GOT3 (cell line): ENCODE results near the gene PKN1.
"Not testable (repeated sequence)": the region's sequence is repeated elsewhere in the genome, so short reads cannot be mapped to it uniquely, and the experiment has no call there.

Experiments
- DNase-seq: peaks from one replicate; lab custom pipeline; 2025; ENCODE audit warnings: mixed read lengths; lab: John Stamatoyannopoulos, UW

The PKN1 gene

GRCh38 chr19:14430712-14431111 lies 2.4 kb upstream of the PKN1 start:
- DNase-seq: no peak

- no peak for DNase-seq
Observed at GRCh38 chr19:14433554-14434501, 722 bp downstream of the PKN1 start.

- no peak for DNase-seq
Observed at GRCh38 chr19:14434543-14435319, 1.6 kb downstream of the PKN1 start.

GRCh38 chr19:14435320-14436050 lies 2.4 kb downstream of the PKN1 start:
- DNase-seq: no peak

GRCh38 chr19:14437578-14438140 lies 4.6 kb downstream of the PKN1 start:
- DNase-seq: no peak

- DNase-seq: no peak
Observed at GRCh38 chr19:14439014-14439413, 5.9 kb downstream of the PKN1 start.

- DNase-seq: no peak
Observed at GRCh38 chr19:14440049-14440448, 6.9 kb downstream of the PKN1 start.

GRCh38 chr19:14441041-14441938 lies 8.2 kb downstream of the PKN1 start:
- no peak for DNase-seq

GRCh38 chr19:14442891-14443631 lies 10.0 kb downstream of the PKN1 start:
- DNase-seq: no peak

- DNase-seq: no peak
Observed at GRCh38 chr19:14443632-14444216, 10.6 kb downstream of the PKN1 start.

- DNase-seq: no peak
Observed at GRCh38 chr19:14446336-14447036, 13.4 kb downstream of the PKN1 start.

GRCh38 chr19:14449321-14449720 lies 16.2 kb downstream of the PKN1 start:
- DNase-seq: no peak

- no peak for DNase-seq
Observed at GRCh38 chr19:14450168-14450874, 17.2 kb downstream of the PKN1 start.

GRCh38 chr19:14450876-14451275 lies 17.8 kb downstream of the PKN1 start:
- DNase-seq: no peak

- not testable (repeated sequence) for DNase-seq
Observed at GRCh38 chr19:14452303-14452702, 19.2 kb downstream of the PKN1 start.

- DNase-seq: no peak
Observed at GRCh38 chr19:14459703-14460102, 26.6 kb downstream of the PKN1 start.

- no peak for DNase-seq
Observed at GRCh38 chr19:14460935-14461334, 27.8 kb downstream of the PKN1 start.

GRCh38 chr19:14462401-14462800 lies 29.3 kb downstream of the PKN1 start:
- DNase-seq: not testable (repeated sequence)
